Bronchial epithelial cell (primary cell): ENCODE measurements around the gene SMG7. TPM values are rescaled to one million over a fixed set of nuclear protein-coding genes. Genes with fewer than 3 reads are reported as not detected.

Experiments used
- DNase-seq: peaks from one replicate; pipeline ENCODE4 v3.0.0-alpha.2; 2010; ENCODE audit warnings: low read depth
- FAIRE-seq: peaks from 2 replicates; lab custom pipeline; 2011; peaks lifted over from hg19 to GRCh38; lab: Jason Lieb, UNC
- H3K27me3 ChIP-seq: 2 replicates; pipeline ENCODE4 v1.5.1; 2011; ENCODE audit warnings: low read length; ENCODE audit not compliant: control insufficient read depth, insufficient read depth
- H3K36me3 ChIP-seq: 2 replicates; pipeline ENCODE4 v1.5.1; 2011; ENCODE audit warnings: low read length; ENCODE audit not compliant: control insufficient read depth, insufficient read depth
- H3K4me3 ChIP-seq: 2 replicates; pipeline ENCODE4 v1.5.1; 2011; ENCODE audit warnings: mild to moderate bottlenecking, low read depth, low read length, control low read depth
- total RNA-seq: library from RNA; depleted of rRNA; stranded (reverse); fragments of >200 nt; gene quantifications from 2 replicates; pipeline ENCODE4 v1.2.1, GENCODE V29; 2014
- TF ChIP-seq, protein P1 (sequence below): IDR thresholded peaks from 2 replicates; pipeline ENCODE4 v1.5.1; 2011; ENCODE audit warnings: mild to moderate bottlenecking, moderate library complexity, low read length, control low read depth, inconsistent platforms; ENCODE audit not compliant: insufficient read depth, severe bottlenecking

SMG7 gene
- total RNA-seq, 1 donor from 2014 or later: 17.9 TPM

DNA sequence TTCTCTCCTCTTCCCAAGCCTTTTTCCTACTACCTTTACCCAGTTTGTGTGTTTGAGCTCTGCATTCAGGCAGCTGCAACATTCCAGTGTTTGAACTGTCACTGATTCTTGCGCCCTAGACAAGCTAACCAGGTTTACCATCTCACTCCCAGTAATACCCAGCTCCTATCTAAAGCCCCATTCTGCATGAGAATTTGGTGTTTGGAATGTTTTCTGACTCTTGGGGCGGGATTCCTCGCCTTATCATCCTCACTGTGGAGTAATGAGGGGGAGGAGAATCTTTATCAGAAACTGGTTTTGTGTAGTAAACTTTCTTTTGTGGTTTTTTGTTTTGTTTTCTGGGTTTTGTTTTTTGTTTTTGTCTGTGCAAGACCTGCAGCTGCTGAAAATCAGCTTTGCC lies 81.5 kb downstream of the SMG7 start:
- H3K36me3 ChIP-seq: peaks cover 15% of the 10 kb centered on the region
- no peak for DNase-seq

DNA sequence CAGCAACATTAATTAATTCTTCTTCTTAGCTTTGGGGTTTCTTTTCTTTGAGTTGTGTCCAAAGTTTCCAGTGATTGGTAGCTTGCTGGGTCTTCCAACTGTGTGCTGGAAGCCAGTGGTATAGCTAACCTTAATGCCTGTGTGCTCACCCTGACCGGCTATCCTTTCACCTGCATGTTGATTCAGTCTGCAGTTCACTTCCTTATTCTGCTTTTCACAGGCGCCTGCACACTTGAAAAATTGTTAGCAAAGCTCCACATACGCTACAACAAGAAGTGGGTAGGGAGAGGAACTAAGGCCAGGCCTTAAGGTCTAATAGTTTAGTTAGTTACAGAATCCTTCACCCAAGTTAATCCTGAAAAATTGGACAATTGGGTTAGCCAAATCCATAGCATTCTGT lies 82.3 kb downstream of the SMG7 start:
- FAIRE-seq (no peak), DNase-seq (no peak)
- peaks cover 15% of the 10 kb centered on the region for H3K36me3 ChIP-seq

More for the DNA sequence above, 81.5 kb downstream of the SMG7 start:
- H3K4me3 ChIP-seq: no peak overlapping the region
- no peaks in the 10 kb centered on the region for H3K27me3 ChIP-seq
- TF ChIP-seq, protein P1, sequence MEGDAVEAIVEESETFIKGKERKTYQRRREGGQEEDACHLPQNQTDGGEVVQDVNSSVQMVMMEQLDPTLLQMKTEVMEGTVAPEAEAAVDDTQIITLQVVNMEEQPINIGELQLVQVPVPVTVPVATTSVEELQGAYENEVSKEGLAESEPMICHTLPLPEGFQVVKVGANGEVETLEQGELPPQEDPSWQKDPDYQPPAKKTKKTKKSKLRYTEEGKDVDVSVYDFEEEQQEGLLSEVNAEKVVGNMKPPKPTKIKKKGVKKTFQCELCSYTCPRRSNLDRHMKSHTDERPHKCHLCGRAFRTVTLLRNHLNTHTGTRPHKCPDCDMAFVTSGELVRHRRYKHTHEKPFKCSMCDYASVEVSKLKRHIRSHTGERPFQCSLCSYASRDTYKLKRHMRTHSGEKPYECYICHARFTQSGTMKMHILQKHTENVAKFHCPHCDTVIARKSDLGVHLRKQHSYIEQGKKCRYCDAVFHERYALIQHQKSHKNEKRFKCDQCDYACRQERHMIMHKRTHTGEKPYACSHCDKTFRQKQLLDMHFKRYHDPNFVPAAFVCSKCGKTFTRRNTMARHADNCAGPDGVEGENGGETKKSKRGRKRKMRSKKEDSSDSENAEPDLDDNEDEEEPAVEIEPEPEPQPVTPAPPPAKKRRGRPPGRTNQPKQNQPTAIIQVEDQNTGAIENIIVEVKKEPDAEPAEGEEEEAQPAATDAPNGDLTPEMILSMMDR: no peak
- no peak for FAIRE-seq

DNA sequence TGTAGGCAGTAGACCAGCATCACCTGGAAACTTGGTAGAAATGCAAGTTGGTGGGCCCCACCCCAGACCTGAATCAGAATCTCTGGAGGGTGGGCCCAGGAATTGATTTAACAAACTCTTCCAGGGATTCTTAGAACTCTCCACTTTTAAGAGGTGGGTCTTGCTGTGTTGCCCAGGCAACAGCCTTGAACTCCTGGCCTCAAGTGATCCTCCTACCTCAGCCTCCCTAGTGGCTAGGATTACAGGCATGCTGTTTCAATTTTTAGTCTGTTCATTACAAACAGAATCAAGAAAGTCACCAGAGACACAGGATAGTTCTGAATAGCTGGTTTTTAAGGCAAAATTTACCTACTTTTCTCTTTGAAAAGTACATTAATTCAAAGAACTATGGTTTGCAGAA lies 86.8 kb downstream of the SMG7 start:
- TF ChIP-seq, protein P1: no peak

More for the DNA sequence above, 82.3 kb downstream of the SMG7 start:
- H3K27me3 ChIP-seq: no peaks in the 10 kb centered on the region
- no peak overlapping the region for H3K4me3 ChIP-seq
- TF ChIP-seq, protein P1: no peak

DNA sequence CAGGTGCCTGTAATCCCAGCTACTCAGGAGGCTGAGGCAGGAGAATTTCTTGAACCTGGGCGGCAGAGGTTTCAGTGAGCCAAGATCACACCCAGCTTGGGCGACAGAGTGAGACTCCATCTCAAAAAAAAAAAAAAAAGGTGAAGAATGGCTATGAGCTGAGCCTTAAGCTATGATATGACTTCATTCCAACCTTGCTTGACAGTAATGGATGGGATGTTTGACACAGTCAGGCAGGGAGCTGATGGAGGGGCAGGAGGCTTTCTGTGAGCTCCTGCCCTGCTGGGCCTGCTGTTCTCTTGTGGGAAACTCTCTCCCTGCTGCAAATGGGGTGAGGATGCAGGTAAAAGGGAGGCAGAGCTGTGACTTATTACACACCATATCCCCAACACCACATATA lies 90.4 kb downstream of the SMG7 start:
- TF ChIP-seq, protein P1: no peak
- no peaks in the 10 kb centered on the region for H3K36me3 ChIP-seq
- no peak for FAIRE-seq

More for the DNA sequence above, 86.8 kb downstream of the SMG7 start:
- FAIRE-seq (no peak), DNase-seq (no peak)
- H3K27me3 ChIP-seq: no peaks in the 10 kb centered on the region
- H3K36me3 ChIP-seq: peaks cover 2% of the 10 kb centered on the region
- H3K4me3 ChIP-seq: no peak overlapping the region

DNA sequence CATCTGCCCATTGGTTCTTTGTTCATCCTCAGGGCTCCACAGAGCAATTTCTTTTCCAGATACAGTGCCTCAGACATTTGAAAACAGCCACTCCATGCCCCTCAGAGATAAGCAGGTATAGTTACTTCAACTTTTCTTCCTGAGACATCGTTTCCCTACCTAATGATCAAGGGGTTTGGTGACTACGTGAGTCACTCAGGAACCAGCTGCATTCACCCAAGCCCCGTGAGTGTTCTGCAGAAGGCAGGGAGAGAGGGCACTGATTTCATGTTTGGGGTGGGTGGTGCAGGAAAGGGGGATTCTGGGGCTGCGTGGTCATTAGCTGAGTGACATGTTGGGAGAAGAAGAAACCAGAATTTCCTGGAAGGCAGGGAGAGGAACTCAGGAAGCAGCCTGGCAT lies 93.0 kb downstream of the SMG7 start:
- no peak overlapping the region for H3K4me3 ChIP-seq
- no peak for FAIRE-seq
- H3K27me3 ChIP-seq: no peaks in the 10 kb centered on the region
- no peak for DNase-seq
- H3K36me3 ChIP-seq: no peaks in the 10 kb centered on the region
- TF ChIP-seq, protein P1: no peak

More for the DNA sequence above, 90.4 kb downstream of the SMG7 start:
- no peak overlapping the region for H3K4me3 ChIP-seq
- H3K27me3 ChIP-seq: no peaks in the 10 kb centered on the region
- no peak for DNase-seq

DNA sequence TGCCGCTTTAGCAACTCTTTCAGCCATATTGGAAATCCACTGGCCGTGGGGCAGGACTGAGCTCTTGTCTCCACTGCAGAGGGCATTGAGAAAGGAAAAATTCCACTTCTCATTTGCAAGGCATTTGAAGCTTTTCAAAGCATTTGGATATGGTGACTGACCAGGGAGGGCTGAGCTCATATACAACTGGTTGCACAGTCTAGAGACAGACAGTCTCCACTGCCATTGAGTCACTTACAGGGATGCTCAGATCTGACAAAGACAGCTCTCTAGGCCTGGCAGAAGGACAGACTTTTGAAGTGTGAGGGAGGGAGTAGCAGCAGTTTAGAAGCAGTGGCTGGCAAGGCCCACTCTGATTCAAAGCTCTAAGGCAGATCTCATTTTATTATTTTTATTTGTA lies 93.7 kb downstream of the SMG7 start:
- Histone ChIP-seq H3K36me3 (no peaks in the 10 kb centered on the region), H3K27me3 (no peaks in the 10 kb centered on the region), H3K4me3 (no peak overlapping the region)
- no peak for DNase-seq
- no peak for FAIRE-seq
- TF ChIP-seq, protein P1: no peak
